WERI-Rb-1 (cell line): ENCODE data around the gene FAM229A.
A peak's percentile ranks its signal among the peaks of the same experiment; 100 is the strongest.
"Not testable (repeated sequence)": the region's sequence is repeated elsewhere in the genome, so short reads cannot be mapped to it uniquely, and the experiment has no call there.

Experiments
- DNase-seq: peaks from one replicate; pipeline ENCODE4 v3.0.0-alpha.2; 2020
- H3K27ac ChIP-seq: fragments of 250-450 bp; sonication (Bioruptor Pico); 2 replicates; pipeline ENCODE4 v1.5.1; 2020; ENCODE audit warnings: mild to moderate bottlenecking, moderate library complexity
- H3K27me3 ChIP-seq: fragments of 250-450 bp; sonication (Bioruptor Pico); 2 replicates; pipeline ENCODE4 v1.5.1; 2021; ENCODE audit warnings: mild to moderate bottlenecking, low read depth, moderate library complexity; ENCODE audit not compliant: insufficient read depth, severe bottlenecking
- H3K36me3 ChIP-seq: fragments of 250-450 bp; sonication (Bioruptor Pico); 2 replicates; pipeline ENCODE4 v1.5.1; 2020; ENCODE audit warnings: mild to moderate bottlenecking, moderate library complexity
- H3K4me3 ChIP-seq: 2 replicates; pipeline ENCODE4 v1.5.1; 2011; ENCODE audit warnings: low read depth, mild to moderate bottlenecking, control low read depth, low read length
- H3K9me3 ChIP-seq: fragments of 250-450 bp; sonication (Bioruptor Pico); 2 replicates; pipeline ENCODE4 v1.5.1; 2021; ENCODE audit warnings: mild to moderate bottlenecking, moderate library complexity; ENCODE audit not compliant: severe bottlenecking
- CTCF ChIP-seq: IDR thresholded peaks from 2 replicates; pipeline ENCODE4 v1.5.1; 2011; ENCODE audit warnings: low read depth, mild to moderate bottlenecking, control low read depth, inconsistent platforms, low read length

FAM229A gene

GRCh38 chr1:32361674-32362473 is 411 bp downstream of the FAM229A start:
- peak; percentile 73 for TF ChIP-seq CTCF
- Histone ChIP-seq H3K27ac (peak overlapping the region; percentile 70), H3K36me3 (peaks cover 34% of the 10 kb centered on the region), H3K27me3 (no peaks in the 10 kb centered on the region), H3K9me3 (no peaks in the 10 kb centered on the region), H3K4me3 (peak overlapping the region; percentile 49)
- DNase-seq, result peak; percentile 76

- no peaks in the 10 kb centered on the region for H3K9me3 ChIP-seq
- peak overlapping the region; percentile 49 for H3K4me3 ChIP-seq
- H3K27ac ChIP-seq, result no peak overlapping the region
- no peaks in the 10 kb centered on the region for H3K27me3 ChIP-seq
- DNase-seq, result no peak
- H3K36me3 ChIP-seq, result peaks cover 28% of the 10 kb centered on the region
- no peak for TF ChIP-seq CTCF
Observed at GRCh38 chr1:32361308-32361673, 994 bp downstream of the FAM229A start.

GRCh38 chr1:32358435-32358834 is 3.9 kb downstream of the FAM229A start:
- H3K4me3 ChIP-seq, result no peak overlapping the region
- H3K27ac ChIP-seq, result no peak overlapping the region
- H3K9me3 ChIP-seq, result no peaks in the 10 kb centered on the region
- no peak for DNase-seq
- TF ChIP-seq CTCF, result no peak
- H3K27me3 ChIP-seq, result no peaks in the 10 kb centered on the region
- H3K36me3 ChIP-seq, result peaks cover 5% of the 10 kb centered on the region; the same call in 1 of the 2 replicates

- no peaks in the 10 kb centered on the region for H3K9me3 ChIP-seq
- H3K4me3 ChIP-seq, result no peak overlapping the region
- no peaks in the 10 kb centered on the region; the same call in 1 of the 2 replicates for H3K36me3 ChIP-seq
- no peak for DNase-seq
- no peaks in the 10 kb centered on the region for H3K27me3 ChIP-seq
- no peak for TF ChIP-seq CTCF
- H3K27ac ChIP-seq, result no peak overlapping the region
Observed at GRCh38 chr1:32357614-32358013, 4.7 kb downstream of the FAM229A start.

GRCh38 chr1:32356478-32356877 is 5.8 kb downstream of the FAM229A start:
- no peaks in the 10 kb centered on the region for H3K36me3 ChIP-seq
- no peaks in the 10 kb centered on the region for H3K9me3 ChIP-seq

GRCh38 chr1:32355778-32356177 is 6.5 kb downstream of the FAM229A start:
- not testable (repeated sequence) for H3K27me3 ChIP-seq, H3K4me3 ChIP-seq, H3K9me3 ChIP-seq, DNase-seq, H3K36me3 ChIP-seq, H3K27ac ChIP-seq

More at GRCh38 chr1:32356478-32356877, 5.8 kb downstream of the FAM229A start:
- DNase-seq, result no peak
- H3K27ac ChIP-seq, result no peak overlapping the region
- no peaks in the 10 kb centered on the region for H3K27me3 ChIP-seq
- TF ChIP-seq CTCF, result no peak
- no peak overlapping the region for H3K4me3 ChIP-seq
